Hematopoietic multipotent progenitor cell treated with erythropoietin and hydrocortisone succinate and interleukin-3 and kit ligand, for 6 days (in vitro differentiated cells): ENCODE data around the gene NQO2.
"Not testable (repeated sequence)": the region's sequence is repeated elsewhere in the genome, so short reads cannot be mapped to it uniquely, and the experiment has no call there.

ENCODE experiments used
- DNase-seq: peaks from one replicate; pipeline ENCODE4 v3.0.0-alpha.2; 2015

Gene NQO2

GRCh38 chr6:2970753-2971419, 28.8 kb upstream of the NQO2 start:
- DNase-seq = peak; percentile 54

DNA sequence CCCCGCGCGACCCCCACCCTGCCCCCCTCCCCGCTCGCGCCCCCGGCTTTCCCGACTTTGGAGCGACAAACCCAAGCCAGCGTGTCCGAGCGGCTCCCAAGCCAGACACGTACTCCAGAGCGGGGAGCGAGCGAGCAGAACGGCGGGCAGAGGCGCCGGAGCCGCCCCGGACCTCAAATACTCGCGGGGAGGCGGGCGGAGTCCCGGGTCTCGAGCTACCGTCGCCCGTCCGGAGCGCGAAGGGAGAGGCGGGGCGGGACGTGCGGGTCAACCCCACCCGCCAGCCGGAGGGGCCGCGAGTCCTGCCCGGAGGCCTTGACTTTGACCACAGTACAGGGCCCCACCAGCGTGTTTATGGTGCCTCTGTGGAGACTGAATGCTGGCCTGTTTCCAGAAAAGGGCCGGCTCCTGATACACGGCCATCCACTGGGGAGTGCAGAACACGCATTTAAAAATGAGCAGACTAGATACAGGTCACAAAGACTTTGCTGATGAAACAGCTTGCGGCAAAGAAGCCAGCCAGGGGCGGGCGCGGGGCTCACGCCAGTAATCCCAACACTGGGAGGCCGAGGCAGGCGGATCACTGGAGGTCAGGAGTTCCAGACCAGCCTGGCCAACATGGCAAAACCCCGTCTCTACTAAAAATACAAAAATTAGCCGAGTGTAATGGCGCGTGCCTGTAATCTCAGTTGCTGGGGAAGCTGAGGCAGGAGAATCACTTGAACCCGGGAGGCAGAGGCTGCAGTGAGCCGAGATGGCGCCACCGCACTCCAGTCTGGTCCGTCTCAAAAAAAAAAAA, 28.1 kb upstream of the NQO2 start, which contains the start of gene SERPINB6:
Gene SERPINB6 (minus strand): TSS at position 148 of the 799 bp plus-strand sequence. CDS start 12,235 bp downstream, outside the sequence.
- DNase-seq = peak; percentile 67

DNA sequence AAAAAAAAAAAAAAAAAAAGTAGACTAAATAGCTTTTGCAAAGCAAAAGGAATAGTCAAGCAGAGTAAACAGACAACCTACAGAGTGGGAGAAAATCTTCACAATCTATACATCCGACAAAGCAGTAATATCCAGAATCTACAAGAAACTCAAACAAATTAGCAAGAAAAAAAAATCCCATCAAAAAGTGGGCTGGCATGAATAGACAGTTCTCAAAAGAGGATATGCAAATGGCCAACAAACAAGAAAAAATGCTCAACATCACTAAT, 27.5 kb upstream of the NQO2 start:
- DNase-seq = not testable (repeated sequence)

- DNase-seq = not testable (repeated sequence)
Measured at GRCh38 chr6:2972685-2973084, 27.0 kb upstream of the NQO2 start.

- not testable (repeated sequence) for DNase-seq
Measured at GRCh38 chr6:2973180-2973579, 26.5 kb upstream of the NQO2 start.

GRCh38 chr6:2973676-2974075, 26.0 kb upstream of the NQO2 start:
- DNase-seq = peak; percentile 91

- no peak for DNase-seq
Measured at GRCh38 chr6:2976060-2976459, 23.6 kb upstream of the NQO2 start.

- DNase-seq = no peak
Measured at GRCh38 chr6:2976571-2977085, 23.1 kb upstream of the NQO2 start.

- no peak for DNase-seq
Measured at GRCh38 chr6:2977290-2977689, 22.4 kb upstream of the NQO2 start.

DNA sequence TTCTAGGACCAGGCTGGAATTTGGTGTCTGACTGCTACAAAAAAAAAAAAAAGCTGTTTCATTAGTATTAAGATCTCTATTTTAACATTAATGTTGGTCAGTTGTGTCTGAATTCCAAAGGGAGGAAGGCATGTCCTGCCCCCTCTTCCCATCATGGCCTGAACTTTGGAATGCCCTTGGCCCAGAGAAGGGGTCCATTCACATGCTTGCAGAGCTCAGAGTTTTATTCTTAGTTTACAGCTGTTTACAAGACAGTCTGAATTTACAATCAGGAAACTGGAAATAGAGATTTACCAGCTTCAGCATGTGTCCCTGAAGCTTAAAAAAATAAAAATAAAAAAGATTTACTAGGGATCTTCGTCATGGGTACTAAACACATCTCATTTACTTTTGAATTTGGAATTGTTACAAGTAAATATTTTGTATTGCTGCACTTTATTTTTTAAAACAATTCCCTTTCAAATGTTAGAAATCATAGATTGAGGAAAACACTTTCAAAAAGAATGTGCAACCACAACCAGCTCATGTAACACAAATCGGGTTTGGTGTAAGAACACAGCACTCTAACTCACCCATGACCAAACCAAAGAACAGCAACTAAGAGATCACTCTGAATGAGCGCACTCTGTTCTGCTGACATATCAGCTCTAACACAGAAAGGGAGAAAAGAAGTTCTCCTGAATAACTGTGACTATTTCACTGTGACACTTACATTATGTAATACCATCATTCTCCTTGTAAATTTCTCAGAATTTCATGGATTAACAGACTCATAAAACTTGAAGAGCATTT, 21.7 kb upstream of the NQO2 start:
- no peak for DNase-seq

- no peak for DNase-seq
Measured at GRCh38 chr6:2978923-2979322, 20.8 kb upstream of the NQO2 start.

GRCh38 chr6:2979819-2980464, 19.8 kb upstream of the NQO2 start:
- DNase-seq = peak; percentile 47

GRCh38 chr6:2980465-2980855, 19.2 kb upstream of the NQO2 start:
- no peak for DNase-seq

GRCh38 chr6:2982426-2983117, 17.1 kb upstream of the NQO2 start:
- no peak for DNase-seq

DNA sequence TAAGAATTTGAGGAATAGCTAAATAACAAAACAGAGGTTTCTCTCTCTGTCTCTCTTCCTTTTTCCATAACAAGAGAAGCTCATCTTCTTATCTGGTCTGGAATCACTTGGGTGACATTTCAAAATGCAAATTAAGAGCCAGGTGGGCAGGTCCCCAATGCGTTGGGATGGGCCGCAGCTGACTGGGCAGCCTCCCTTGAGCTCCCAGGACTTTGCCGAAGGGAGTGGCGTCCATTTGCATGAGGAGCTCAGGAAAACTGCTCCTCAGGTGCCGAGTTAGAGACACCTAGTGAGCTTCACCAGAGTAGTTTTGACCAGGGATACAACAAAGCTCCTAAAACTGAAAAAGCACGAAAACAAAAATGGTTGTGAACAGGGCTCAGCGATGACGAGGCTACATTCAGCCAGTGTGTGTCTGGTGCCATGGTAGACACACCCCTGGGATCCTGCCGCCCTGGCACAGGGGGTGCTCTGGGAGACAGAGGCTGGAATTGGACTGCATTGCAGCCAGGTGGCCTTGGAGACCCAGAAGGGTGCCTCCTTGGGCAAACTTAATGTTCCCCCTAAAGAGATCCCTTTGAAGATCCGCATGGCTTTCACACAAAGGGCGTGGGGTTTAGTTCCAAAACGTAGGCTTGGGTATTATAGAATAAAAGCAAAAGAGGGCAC, 14.8 kb upstream of the NQO2 start:
- no peak for DNase-seq

- DNase-seq = no peak
Measured at GRCh38 chr6:2986722-2987221, 12.9 kb upstream of the NQO2 start.

DNA sequence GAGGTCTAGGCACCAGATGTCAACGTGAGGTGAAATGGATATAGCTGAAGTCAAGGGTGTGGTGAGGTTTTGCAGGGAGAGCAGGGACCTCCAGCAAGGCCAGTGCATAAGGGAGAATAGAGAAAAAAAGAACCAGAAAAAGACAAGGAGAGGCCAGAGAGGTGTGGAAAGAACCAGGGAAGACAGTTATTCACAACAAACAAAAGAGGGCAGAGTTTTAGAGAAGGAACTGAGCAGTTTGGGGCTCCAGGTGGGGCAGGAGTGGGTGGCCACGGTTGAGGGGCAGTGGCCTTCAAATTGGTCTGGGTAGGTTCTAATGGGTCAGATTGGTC, 11.6 kb upstream of the NQO2 start:
- peak; percentile 40 for DNase-seq

- peak; percentile 91 for DNase-seq
Measured at GRCh38 chr6:2988426-2989331, 11.0 kb upstream of the NQO2 start.

- DNase-seq = peak; percentile 99
Measured at GRCh38 chr6:2989332-2990247, 10.1 kb upstream of the NQO2 start.
